Fibroblast of the aortic adventitia (primary cell): ENCODE data around the gene ZBTB42. TPM values are rescaled to one million over a fixed set of nuclear protein-coding genes. Genes with fewer than 3 reads are reported as not detected.
A peak's percentile ranks its signal among the peaks of the same experiment; 100 is the strongest.
"Not testable (repeated sequence)": the region's sequence is repeated elsewhere in the genome, so short reads cannot be mapped to it uniquely, and the experiment has no call there.

Source experiments
- DNase-seq: peaks from one replicate; pipeline ENCODE4 v3.0.0-alpha.2; 2010; ENCODE audit warnings: low read depth
- H3K4me3 ChIP-seq: 2 replicates; pipeline ENCODE4 v1.5.1; 2011; ENCODE audit warnings: low read depth, mild to moderate bottlenecking, control low read depth, low read length, moderate library complexity
- CTCF ChIP-seq: IDR thresholded peaks from 2 replicates; pipeline ENCODE4 v1.5.1; 2011; ENCODE audit warnings: mild to moderate bottlenecking, low read length, control low read depth, inconsistent platforms; ENCODE audit not compliant: insufficient read depth
- total RNA-seq: library from RNA; depleted of rRNA; stranded (reverse); fragments of >200 nt; gene quantifications from 2 replicates; pipeline ENCODE4 v1.2.3, GENCODE V29; 2012; ENCODE audit warnings: low replicate concordance

Gene ZBTB42
- total RNA-seq, 1 donor: 5.0 TPM

GRCh38 chr14:104805941-104806624, 5.2 kb downstream of the ZBTB42 start:
- no peak for TF ChIP-seq CTCF
- H3K4me3 ChIP-seq: no peak overlapping the region
- no peak for DNase-seq

- no peak for TF ChIP-seq CTCF
- no peak overlapping the region for H3K4me3 ChIP-seq
- DNase-seq: no peak
These were observed 5.9 kb downstream of the ZBTB42 start for GRCh38 chr14:104806625-104807465.

- no peak overlapping the region for H3K4me3 ChIP-seq
- DNase-seq: no peak
- no peak for TF ChIP-seq CTCF
These were observed 7.6 kb downstream of the ZBTB42 start for GRCh38 chr14:104808456-104808855.

- no peak for TF ChIP-seq CTCF
- DNase-seq: no peak
- no peak overlapping the region for H3K4me3 ChIP-seq
These were observed 9.4 kb downstream of the ZBTB42 start for GRCh38 chr14:104810316-104810715.

GRCh38 chr14:104813286-104813685, 12.4 kb downstream of the ZBTB42 start:
- TF ChIP-seq CTCF: no peak
- DNase-seq: no peak

GRCh38 chr14:104814701-104815100, 13.8 kb downstream of the ZBTB42 start:
- peak overlapping the region; percentile 86 for H3K4me3 ChIP-seq
- DNase-seq: not testable (repeated sequence)

More at GRCh38 chr14:104813286-104813685, 12.4 kb downstream of the ZBTB42 start:
- H3K4me3 ChIP-seq: no peak overlapping the region

GRCh38 chr14:104816616-104816884, 15.6 kb downstream of the ZBTB42 start:
- DNase-seq: no peak
- H3K4me3 ChIP-seq: peak overlapping the region; percentile 86

More at GRCh38 chr14:104816616-104816884, 15.6 kb downstream of the ZBTB42 start:
- no peak for TF ChIP-seq CTCF
